Measurements from ENCODE around the gene CCL25.
"Not testable (repeated sequence)": the region's sequence is repeated elsewhere in the genome, so short reads cannot be mapped to it uniquely, and the experiment has no call there.

CCL25 gene

DNA sequence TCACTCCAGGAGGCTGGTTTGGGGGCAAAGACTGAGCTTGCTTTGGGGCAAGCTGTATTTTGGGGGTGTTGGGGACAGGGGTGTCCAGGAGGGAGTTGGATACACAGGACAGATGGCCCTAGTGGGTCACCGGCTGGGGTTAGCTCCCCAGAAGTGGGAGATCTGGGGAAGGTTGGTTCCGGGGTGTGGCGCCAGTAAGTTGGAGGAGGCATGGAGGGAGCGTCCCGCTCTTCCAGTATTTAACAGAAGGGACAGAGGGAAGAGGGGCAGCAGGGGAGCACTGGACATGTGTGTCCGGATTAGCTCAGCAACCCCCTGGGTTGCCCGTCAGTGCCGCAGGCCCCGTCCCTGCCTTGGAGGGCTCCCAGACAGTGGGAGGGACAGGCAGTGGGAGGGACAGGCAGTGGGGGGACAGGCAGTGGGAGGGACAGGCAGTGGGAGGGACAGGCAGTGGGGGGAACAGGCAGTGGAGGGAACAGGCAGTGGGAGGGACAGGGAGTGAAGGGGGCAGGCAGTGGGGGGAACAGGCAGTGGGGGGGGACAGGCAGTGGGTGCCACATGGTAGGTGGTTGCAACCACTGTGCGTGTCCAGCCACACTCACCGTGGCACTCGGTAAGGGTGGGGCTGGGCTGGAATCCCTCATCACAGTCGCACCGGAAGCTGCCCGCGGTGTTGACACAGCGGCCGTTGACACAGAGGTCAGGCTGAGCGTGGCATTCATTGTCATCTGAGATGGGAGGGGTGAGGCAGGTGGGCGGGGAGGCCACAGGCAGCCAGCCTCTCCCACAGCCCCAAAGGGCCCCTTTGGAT, 33.2 kb downstream of the CCL25 start:
- no peak for DNase-seq (ENCODE audit: low spot score)

DNA sequence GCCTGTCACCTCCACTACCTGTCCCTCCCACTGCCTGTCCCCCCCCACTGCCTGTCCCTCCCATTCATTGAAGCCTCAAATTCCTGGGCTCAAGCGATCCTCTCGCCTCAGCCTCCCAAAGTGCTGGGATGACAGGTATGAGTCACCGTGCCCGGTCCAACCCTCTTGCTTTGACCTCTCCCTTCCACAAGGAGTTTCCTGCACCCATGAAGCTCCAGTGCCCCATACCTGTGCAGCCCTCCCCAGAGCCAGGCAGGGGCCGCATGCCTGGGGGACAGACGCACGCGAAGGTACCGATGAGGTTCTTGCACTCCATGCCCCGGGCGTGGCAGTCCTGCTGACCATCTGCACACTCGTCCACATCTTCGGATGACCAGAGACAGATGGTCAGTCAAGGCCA, 34.3 kb downstream of the CCL25 start:
- no peak for DNase-seq (ENCODE audit: low spot score)

GRCh38 chr19:8087876-8088275, 35.3 kb downstream of the CCL25 start:
- no peak for DNase-seq (ENCODE audit: low spot score)

DNA sequence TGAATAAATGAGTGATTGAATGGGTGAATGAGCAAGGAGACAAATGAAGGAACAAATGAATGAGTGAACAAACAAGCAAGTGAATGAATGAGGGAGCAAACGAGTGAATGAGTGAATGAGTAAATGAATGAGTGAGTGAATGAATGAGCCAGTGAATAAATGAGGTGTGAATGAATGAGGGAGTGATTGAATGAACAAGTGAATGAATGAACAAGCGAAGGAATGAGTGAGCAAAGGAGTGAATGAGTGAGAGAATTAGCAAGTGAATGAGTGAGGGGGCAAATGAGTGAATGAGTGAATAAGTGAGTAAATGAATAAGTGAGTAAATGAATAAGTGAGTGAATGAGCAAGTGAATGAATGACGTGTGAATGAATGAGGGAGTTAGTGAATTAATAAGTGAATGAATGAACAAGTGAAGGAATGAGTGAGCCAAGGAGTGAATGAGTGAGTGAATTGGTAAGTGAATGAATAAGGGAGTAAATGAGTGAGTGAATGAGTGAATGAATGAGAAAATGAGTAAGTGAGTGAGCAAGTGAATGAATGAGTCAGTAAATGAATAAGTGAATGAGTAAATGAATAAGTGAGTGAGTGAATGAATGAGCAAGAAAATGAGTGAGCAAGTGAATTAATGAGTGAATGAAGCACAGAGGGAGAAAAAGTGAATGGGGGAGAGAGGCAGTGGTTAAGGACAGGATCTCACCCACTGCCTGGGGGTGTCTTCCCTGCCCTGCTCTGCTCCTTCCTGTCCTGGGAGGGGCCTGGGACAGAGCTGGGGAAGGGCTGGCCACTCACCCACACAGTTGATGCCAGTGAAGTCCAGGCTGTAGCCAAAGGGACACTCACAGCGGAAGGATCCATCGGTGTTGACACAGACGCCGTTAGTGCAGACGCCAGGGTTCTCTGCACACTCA, 36.4 kb downstream of the CCL25 start:
- no peak for DNase-seq (ENCODE audit: low spot score)

DNA sequence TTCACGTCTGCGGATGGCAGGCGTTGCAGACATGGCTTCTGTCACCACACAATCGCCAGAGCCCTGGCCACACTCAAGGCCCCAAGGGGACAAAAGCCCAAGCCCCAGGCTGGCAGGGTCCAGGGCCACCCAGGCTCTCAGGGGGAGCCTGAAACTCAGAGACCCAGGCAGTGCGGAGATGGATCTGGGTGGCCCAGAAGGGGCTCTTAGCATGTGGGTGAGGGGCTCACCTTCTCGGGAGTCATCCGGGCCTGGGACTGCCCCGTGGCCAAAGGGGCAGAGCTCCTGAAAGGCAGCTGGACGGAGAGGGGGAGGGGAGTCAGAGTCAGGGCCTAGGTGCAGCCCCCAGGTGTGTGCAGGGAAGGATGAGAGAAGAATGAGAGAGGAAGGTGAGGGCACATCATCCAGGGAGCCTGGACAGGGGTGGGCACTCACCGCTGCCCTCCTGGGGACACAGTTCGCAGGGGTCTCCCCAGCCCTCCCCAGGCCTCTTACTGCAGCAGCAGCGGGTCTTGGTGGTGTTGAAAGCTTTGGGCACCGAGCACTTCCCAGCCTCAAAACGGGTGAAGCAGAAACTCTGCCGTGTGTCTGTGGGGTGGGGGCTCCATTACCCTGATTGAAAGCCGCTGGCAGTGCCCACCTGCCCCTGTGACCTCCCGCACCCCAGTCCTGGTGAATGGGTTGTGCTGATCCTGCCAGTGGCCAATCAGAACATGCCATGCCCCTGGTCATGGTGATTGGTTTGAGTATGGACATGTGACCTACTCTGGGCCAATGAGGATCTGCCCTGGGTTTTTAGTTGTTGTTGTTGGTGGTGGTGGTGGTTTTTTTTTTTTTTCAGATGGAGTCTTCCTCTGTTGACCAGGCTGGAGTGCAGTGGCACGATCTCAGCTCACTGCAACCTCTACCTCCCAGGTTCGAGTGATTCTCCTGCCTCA, 37.4 kb downstream of the CCL25 start:
- DNase-seq (ENCODE audit: low spot score), result no peak

- no peak for DNase-seq (ENCODE audit: low spot score)
These were observed 38.4 kb downstream of the CCL25 start for GRCh38 chr19:8090950-8091349.

DNA sequence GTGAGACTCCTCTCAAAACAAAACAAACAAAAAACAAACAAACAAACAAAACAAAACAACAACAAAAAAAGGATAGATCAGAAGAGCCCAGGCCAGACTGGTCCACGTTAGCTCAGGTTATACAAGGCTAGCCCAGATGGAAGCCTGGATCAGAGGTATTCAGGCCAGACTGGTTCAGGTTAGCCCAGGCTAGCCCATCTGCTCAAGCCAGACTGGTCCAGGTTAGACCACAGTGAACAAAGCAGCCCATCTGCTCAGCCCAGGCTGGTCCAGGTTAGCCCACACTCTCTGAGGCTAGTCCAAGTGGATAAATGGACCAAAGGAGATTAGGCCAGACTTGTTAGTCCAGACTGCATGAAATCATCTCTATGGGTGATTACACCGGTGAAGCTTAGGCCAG, 41.2 kb downstream of the CCL25 start:
- no peak for DNase-seq (ENCODE audit: low spot score)

- no peak for DNase-seq (ENCODE audit: low spot score)
These were observed 41.8 kb downstream of the CCL25 start for GRCh38 chr19:8094336-8094735.

DNA sequence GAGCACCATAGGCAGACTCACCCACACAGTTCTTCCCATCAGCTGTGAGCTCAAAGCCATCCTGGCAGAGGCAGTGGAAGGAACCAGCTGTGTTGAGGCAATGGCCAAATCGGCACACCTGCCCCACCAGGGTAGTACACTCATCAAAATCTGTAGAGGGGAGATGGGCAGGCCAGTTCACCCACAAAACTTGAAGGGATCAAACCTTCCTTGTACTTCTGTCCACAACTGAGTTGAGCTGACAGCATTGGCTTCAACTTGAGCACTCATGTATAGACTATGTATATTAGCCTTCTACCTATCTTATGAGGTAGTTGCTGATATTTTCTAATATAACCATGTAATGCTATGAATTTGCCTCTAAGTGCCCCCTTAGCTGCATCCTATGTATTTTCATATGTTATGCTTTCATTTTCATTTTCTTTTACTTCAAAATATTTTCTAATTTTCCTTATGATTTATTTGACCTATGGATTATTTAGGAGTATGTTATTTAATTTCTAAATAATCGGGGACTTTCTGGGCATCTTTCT, 42.9 kb downstream of the CCL25 start:
- DNase-seq (ENCODE audit: low spot score), result no peak

DNA sequence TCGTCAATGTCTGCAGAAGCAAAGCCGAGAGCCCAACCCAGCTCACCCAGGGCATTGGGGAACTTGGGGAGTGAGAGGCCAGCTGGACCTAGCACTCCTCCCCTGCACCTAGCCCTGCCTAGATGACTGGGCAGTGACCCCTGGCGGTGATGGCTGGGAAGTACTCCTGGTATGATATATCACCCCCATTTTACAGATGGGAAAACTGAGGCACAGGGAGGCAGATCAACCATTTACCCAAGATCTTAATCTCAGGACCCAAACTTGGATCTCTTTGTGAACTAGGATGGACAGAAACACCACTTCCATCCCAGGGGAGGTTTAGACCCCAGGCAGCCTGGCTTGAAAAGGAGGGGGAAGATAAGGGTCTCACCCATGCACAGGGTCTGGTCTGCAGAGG, 43.5 kb downstream of the CCL25 start:
- DNase-seq (ENCODE audit: low spot score), result peak; percentile 44

GRCh38 chr19:8097198-8097597, 44.6 kb downstream of the CCL25 start:
- DNase-seq (ENCODE audit: low spot score), result no peak

- no peak for DNase-seq (ENCODE audit: low spot score)
These were observed 45.4 kb downstream of the CCL25 start for GRCh38 chr19:8097681-8098567.

DNA sequence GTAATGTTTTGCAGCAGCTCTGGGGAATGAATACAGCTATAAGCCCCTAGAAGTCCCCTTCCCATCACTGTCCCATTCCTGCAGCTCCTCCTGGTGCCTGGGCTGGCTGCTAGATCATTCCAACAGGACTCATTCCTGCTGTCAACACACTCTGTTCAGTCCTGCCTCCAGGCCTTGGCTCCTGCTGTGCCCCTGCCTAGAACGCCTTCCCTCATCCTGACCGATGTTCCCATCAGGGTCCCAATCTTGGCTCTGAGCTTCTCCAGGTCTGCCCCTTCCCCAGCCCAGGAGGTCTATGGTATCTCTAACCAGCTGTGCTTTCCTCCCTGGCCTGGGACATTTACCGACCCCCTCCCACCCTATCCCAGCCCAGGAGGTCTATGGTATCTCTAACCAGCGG, 48.8 kb downstream of the CCL25 start:
- no peak for DNase-seq (ENCODE audit: low spot score)

- DNase-seq (ENCODE audit: low spot score), result not testable (repeated sequence)
These were observed 49.4 kb downstream of the CCL25 start for GRCh38 chr19:8101910-8102309.

DNA sequence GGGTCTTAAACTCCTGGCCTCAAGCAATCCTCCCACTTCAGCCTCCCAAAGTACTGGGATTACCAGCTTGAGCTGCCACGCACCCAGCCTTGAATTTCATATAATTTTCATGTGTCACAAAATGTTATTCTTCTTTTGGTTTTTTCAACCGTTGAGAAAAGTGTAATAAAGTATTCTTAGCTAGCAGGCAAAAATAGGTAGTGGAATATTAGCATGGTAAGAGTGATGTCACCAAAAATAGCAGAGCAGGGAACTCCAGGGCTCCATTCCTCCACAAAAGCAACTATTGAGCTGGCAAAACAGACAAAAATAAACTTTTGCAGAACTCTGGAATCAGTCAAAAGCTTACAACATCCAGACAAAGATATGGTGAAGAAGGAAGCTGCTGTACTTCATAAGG, 52.9 kb downstream of the CCL25 start:
- DNase-seq (ENCODE audit: low spot score), result no peak

- no peak for DNase-seq (ENCODE audit: low spot score)
These were observed 54.8 kb downstream of the CCL25 start for GRCh38 chr19:8107301-8107903.

DNA sequence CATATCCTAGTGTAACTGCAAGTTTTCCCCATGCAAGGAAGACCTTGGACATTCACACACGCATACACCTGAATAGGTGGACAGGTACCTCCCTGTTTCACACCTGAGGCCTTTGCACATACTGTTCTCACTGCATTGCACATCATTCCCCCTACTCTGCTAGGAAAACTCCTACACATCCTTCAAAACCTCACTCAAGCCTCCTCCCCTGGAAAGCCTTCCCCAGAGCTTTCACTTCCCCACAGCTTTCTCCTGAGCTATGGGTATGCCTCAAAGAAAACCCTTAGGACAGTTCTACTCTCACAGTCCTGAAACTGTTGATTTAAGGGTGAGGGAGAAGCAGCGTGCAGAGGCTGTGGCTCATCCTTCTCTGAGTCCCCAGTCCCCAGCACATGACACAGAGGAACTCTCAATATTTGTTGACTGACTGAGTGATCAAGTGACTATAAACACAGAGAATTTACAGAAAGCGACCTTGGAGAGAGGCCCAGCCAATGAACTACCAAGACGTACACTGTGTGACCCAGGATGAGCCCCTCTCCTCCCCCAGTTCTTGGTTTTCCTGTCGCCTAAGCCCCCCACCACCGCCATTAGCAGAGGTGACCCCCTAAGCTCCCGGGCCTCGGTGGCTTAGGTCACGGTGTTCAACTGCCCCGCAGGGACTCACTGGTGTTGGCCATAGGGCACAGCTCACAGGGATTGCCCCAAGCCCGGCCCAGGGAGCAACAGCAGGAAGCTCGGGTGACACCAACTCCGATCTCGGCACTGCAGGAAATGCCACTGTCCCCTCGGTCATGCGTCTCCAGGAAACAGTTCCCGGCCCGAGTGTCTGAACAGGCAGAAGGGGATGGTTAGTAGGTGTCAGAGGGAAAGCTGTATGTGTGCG, 56.2 kb downstream of the CCL25 start:
- DNase-seq (ENCODE audit: low spot score), result no peak

- DNase-seq (ENCODE audit: low spot score), result no peak
These were observed 56.9 kb downstream of the CCL25 start for GRCh38 chr19:8109455-8109854.
